Globus pallidus (tissue), 1 donor: Measurements from ENCODE around the gene NRSN2.
"Not testable (repeated sequence)": the region's sequence is repeated elsewhere in the genome, so short reads cannot be mapped to it uniquely, and the experiment has no call there.

ENCODE experiments used
- DNase-seq: peaks from one replicate; pipeline ENCODE4 v3.0.0-alpha.2; 2015; ENCODE audit warnings: low spot score

NRSN2 gene

GRCh38 chr20:325045-325888 is 21.6 kb upstream of the NRSN2 start, which contains the start of gene SOX12:
Gene SOX12 (plus strand): TSS chr20:325552. CDS start chr20:325925, 373 bp downstream.
- peak; percentile 94 for DNase-seq

GRCh38 chr20:325889-326644 is 20.8 kb upstream of the NRSN2 start:
- peak; percentile 70 for DNase-seq

GRCh38 chr20:326645-327185 is 20.2 kb upstream of the NRSN2 start:
- DNase-seq: peak; percentile 37

- DNase-seq: peak; percentile 86
Observed at GRCh38 chr20:327186-328026, 19.5 kb upstream of the NRSN2 start.

GRCh38 chr20:328027-328974 is 18.6 kb upstream of the NRSN2 start:
- no peak for DNase-seq

- DNase-seq: no peak
Observed at GRCh38 chr20:328975-329695, 17.8 kb upstream of the NRSN2 start.

- no peak for DNase-seq
Observed at GRCh38 chr20:329851-330232, 17.1 kb upstream of the NRSN2 start.

- DNase-seq: peak; percentile 68
Observed at GRCh38 chr20:330233-331149, 16.4 kb upstream of the NRSN2 start.

- no peak for DNase-seq
Observed at GRCh38 chr20:334578-334977, 12.3 kb upstream of the NRSN2 start.

GRCh38 chr20:336040-336439 is 10.9 kb upstream of the NRSN2 start:
- not testable (repeated sequence) for DNase-seq

- no peak for DNase-seq
Observed at GRCh38 chr20:341682-342081, 5.2 kb upstream of the NRSN2 start.

GRCh38 chr20:343107-343506 is 3.8 kb upstream of the NRSN2 start:
- no peak for DNase-seq

GRCh38 chr20:346033-346639 is 775 bp upstream of the NRSN2 start:
- no peak for DNase-seq

- DNase-seq: no peak
Observed at GRCh38 chr20:347317-347639, 367 bp downstream of the NRSN2 start.

- peak; percentile 88 for DNase-seq
Observed at GRCh38 chr20:347640-348484, 951 bp downstream of the NRSN2 start.

GRCh38 chr20:348972-349841 is 2.3 kb downstream of the NRSN2 start:
- no peak for DNase-seq

- no peak for DNase-seq
Observed at GRCh38 chr20:353166-353565, 6.3 kb downstream of the NRSN2 start.
